Mesenchymal stem cell (in vitro differentiated cells and primary cell): Measurements from ENCODE around the gene ASAP2.

Experiments used
- DNase-seq: peaks from one replicate; pipeline ENCODE4 v3.0.0-alpha.2; 2013
- H2AFZ ChIP-seq: one replicate; pipeline ENCODE4 v1.6.1; 2013; ENCODE audit warnings: low read depth, mild to moderate bottlenecking, control low read depth, inconsistent platforms, low read length, moderate library complexity
- H2AK5ac ChIP-seq: 2 replicates; pipeline ENCODE4 v1.6.1; 2013; ENCODE audit warnings: low read length, moderate library complexity, mild to moderate bottlenecking, inconsistent platforms; ENCODE audit not compliant: severe bottlenecking
- H2BK120ac ChIP-seq: one replicate; pipeline ENCODE4 v1.6.1; 2013; ENCODE audit warnings: low read depth, mild to moderate bottlenecking, inconsistent platforms, low read length, moderate library complexity
- H2BK12ac ChIP-seq, 2 experiments: one replicate each; pipeline ENCODE4 v1.6.1; 2013; ENCODE audit warnings: inconsistent platforms in 2 of 2, low read length in 2 of 2, mild to moderate bottlenecking in 2 of 2, moderate library complexity in 2 of 2, control low read depth in 1 of 2
- H2BK15ac ChIP-seq: one replicate; pipeline ENCODE4 v1.6.1; 2013; ENCODE audit warnings: mild to moderate bottlenecking, low read depth, inconsistent platforms; ENCODE audit not compliant: poor library complexity, severe bottlenecking
- H2BK5ac ChIP-seq: 2 replicates; pipeline ENCODE4 v1.6.1; 2013; ENCODE audit warnings: low read depth, mild to moderate bottlenecking, low read length, control low read depth, inconsistent platforms; ENCODE audit not compliant: poor library complexity, severe bottlenecking
- H3K14ac ChIP-seq, 2 experiments: one replicate each; pipeline ENCODE4 v1.6.1; 2013; ENCODE audit warnings: inconsistent platforms in 2 of 2, low read length in 2 of 2, control low read depth in 1 of 2, mild to moderate bottlenecking in 1 of 2, moderate library complexity in 1 of 2
- H3K18ac ChIP-seq, 2 experiments: one replicate each; pipeline ENCODE4 v1.6.1; 2013; ENCODE audit warnings: inconsistent platforms in 2 of 2, low read length in 2 of 2, control low read depth in 1 of 2, low read depth in 1 of 2, mild to moderate bottlenecking in 1 of 2
- H3K23ac ChIP-seq, 2 experiments: one replicate each; pipeline ENCODE4 v1.6.1; 2013; ENCODE audit warnings: inconsistent platforms in 2 of 2, low read length in 2 of 2, mild to moderate bottlenecking in 2 of 2, moderate library complexity in 2 of 2, control low read depth in 1 of 2
- H3K27ac ChIP-seq: 2 replicates; pipeline ENCODE4 v1.5.1; 2013; ENCODE audit warnings: mild to moderate bottlenecking, moderate library complexity, low read length, control low read depth, inconsistent platforms; ENCODE audit not compliant: poor library complexity, severe bottlenecking
- H3K27me3 ChIP-seq, 2 experiments: 2 replicates each; pipeline versions ENCODE4 v1.6.1 to v1.7.0; 2013; ENCODE audit warnings: low read length in 2 of 2, mild to moderate bottlenecking in 2 of 2, moderate library complexity in 2 of 2, control low read depth in 1 of 2, inconsistent platforms in 1 of 2; ENCODE audit not compliant: control insufficient read depth in 1 of 2, insufficient read depth in 1 of 2
- H3K36me3 ChIP-seq, 2 experiments: 2 replicates each; pipeline versions ENCODE4 v1.6.1 to v1.7.0; 2013; ENCODE audit warnings: low read length in 2 of 2, control low read depth in 1 of 2, inconsistent platforms in 1 of 2, low read depth in 1 of 2, mild to moderate bottlenecking in 1 of 2; ENCODE audit not compliant: insufficient read depth in 2 of 2, control insufficient read depth in 1 of 2
- H3K4ac ChIP-seq, 2 experiments: one replicate each; pipeline ENCODE4 v1.6.1; 2013; ENCODE audit warnings: inconsistent platforms in 2 of 2, low read length in 2 of 2, mild to moderate bottlenecking in 2 of 2, moderate library complexity in 2 of 2, control low read depth in 1 of 2, low read depth in 1 of 2
- H3K4me1 ChIP-seq: 2 replicates; pipeline ENCODE4 v1.6.1; 2013; ENCODE audit warnings: low read depth, low read length, control low read depth; ENCODE audit not compliant: control insufficient read depth, insufficient read depth
- H3K4me2 ChIP-seq: 2 replicates; pipeline ENCODE4 v1.6.1; 2013; ENCODE audit warnings: low read length, mild to moderate bottlenecking, inconsistent platforms; ENCODE audit not compliant: poor library complexity, severe bottlenecking
- H3K4me3 ChIP-seq, 2 experiments: 2 replicates each; pipeline versions ENCODE4 v1.5.1 to v1.7.0; 2013; ENCODE audit warnings: low read length in 2 of 2, mild to moderate bottlenecking in 2 of 2, control low read depth in 1 of 2, low read depth in 1 of 2; ENCODE audit not compliant: insufficient read depth in 1 of 2
- H3K79me1 ChIP-seq: replicated peaks from 2 replicates; pipeline ENCODE4 v1.6.1; 2013; ENCODE audit warnings: mild to moderate bottlenecking, control low read depth, low read length, inconsistent platforms; ENCODE audit not compliant: poor library complexity, severe bottlenecking
- H3K9ac ChIP-seq: 2 replicates; pipeline ENCODE4 v1.7.0; 2013; ENCODE audit warnings: mild to moderate bottlenecking, low read length, moderate library complexity
- H3K9me3 ChIP-seq: 2 replicates; pipeline ENCODE4 v1.7.0; 2013; ENCODE audit warnings: mild to moderate bottlenecking, low read length; ENCODE audit not compliant: control insufficient read depth
- H4K8ac ChIP-seq: one replicate; pipeline ENCODE4 v1.6.1; 2013; ENCODE audit warnings: inconsistent platforms, mild to moderate bottlenecking, low read length, moderate library complexity
- H4K91ac ChIP-seq: one replicate; pipeline ENCODE4 v1.6.1; 2013; ENCODE audit warnings: mild to moderate bottlenecking, low read length, inconsistent platforms
- WGBS: methylation state at CpG from one replicate; pipeline ENCODE4 v1.1.7; 2013; ENCODE audit warnings: mixed read lengths; 5-methylcytosine and 5-hydroxymethylcytosine counted together

ASAP2 gene

DNA sequence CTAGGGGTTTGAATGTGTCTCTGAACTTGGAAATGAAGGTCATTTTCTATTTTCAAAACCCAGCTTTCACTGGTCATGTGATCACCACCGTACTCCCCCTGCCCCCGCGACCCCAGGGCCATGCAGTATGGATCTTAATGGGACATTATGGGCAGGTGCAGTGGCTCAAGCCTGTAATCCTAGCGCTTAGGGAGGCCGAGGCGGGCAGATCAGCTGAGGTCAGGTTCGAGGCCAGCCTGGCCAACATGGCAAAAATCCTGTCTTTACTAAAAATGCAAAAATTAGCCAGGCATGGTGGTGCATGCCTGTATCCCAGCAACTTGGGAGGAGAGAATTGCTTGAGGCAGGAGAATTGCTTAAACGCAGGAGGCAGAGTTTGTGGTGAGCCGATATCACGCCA is 139.4 kb downstream of the ASAP2 start:
- WGBS = 95% methylated on average over 7 of the region's 10 CpGs

DNA sequence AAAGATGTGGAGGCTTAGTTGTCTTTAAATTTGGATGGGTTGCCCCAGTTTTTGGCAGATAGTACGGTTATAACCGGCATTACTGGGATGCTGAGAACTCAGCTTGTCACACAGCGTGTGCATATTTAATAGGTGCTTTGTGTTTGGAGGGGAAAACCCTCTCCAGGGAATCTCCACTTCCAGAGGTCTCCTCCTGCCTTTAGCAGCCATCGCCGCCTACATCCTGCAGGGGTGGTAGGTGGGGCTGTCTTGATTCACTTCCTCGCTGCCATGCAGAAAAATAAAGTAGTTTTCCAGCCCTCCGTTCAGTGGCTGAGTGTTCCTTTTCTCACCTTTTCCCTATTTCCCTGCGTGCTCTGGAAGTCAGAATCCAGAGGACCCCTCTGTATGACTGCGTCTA is 140.3 kb downstream of the ASAP2 start:
- H3K4me3 ChIP-seq = peak overlapping the region in 1 of 2 experiments; percentile 45
- H3K4ac ChIP-seq = no peak overlapping the region
- H3K36me3 ChIP-seq = peaks cover 12 to 75% of the 10 kb centered on the region in 2 experiments
- no peak overlapping the region for H3K14ac ChIP-seq
- H2BK120ac ChIP-seq = no peak overlapping the region
- H4K91ac ChIP-seq = no peak overlapping the region
- no peak overlapping the region for H2AFZ ChIP-seq
- H3K79me1 ChIP-seq = peaks cover 11% of the 10 kb centered on the region
- H3K27me3 ChIP-seq = no peaks in the 10 kb centered on the region
- H3K27ac ChIP-seq = no peak overlapping the region
- peak overlapping the region; percentile 80 for H3K9ac ChIP-seq
- no peak for DNase-seq
- H4K8ac ChIP-seq = no peak overlapping the region
- H3K4me2 ChIP-seq = no peak overlapping the region
- H3K23ac ChIP-seq = no peak overlapping the region
- peaks cover 3% of the 10 kb centered on the region for H3K4me1 ChIP-seq
- H2BK15ac ChIP-seq = no peak overlapping the region
- H3K9me3 ChIP-seq = no peaks in the 10 kb centered on the region
- WGBS = over 99% methylated on average over 9 of the region's 9 CpGs
- no peak overlapping the region for H2BK5ac ChIP-seq
- H2BK12ac ChIP-seq = no peak overlapping the region
- H3K18ac ChIP-seq = no peak overlapping the region
- H2AK5ac ChIP-seq = no peak overlapping the region

More for the DNA sequence above, 139.4 kb downstream of the ASAP2 start:
- H4K8ac ChIP-seq = no peak overlapping the region
- H3K4ac ChIP-seq = no peak overlapping the region
- H3K27me3 ChIP-seq = no peaks in the 10 kb centered on the region
- no peak overlapping the region for H3K18ac ChIP-seq
- H4K91ac ChIP-seq = no peak overlapping the region
- peaks cover 13 to 75% of the 10 kb centered on the region in 2 experiments for H3K36me3 ChIP-seq
- no peak overlapping the region for H2BK15ac ChIP-seq
- H2AK5ac ChIP-seq = no peak overlapping the region
- DNase-seq = no peak
- H2BK5ac ChIP-seq = no peak overlapping the region
- H3K27ac ChIP-seq = no peak overlapping the region
- no peak overlapping the region for H2BK12ac ChIP-seq
- H3K4me2 ChIP-seq = no peak overlapping the region
- H3K4me3 ChIP-seq = no peak overlapping the region
- H3K9me3 ChIP-seq = no peaks in the 10 kb centered on the region
- H3K4me1 ChIP-seq = peaks cover 3% of the 10 kb centered on the region
- no peak overlapping the region for H2BK120ac ChIP-seq
- H2AFZ ChIP-seq = no peak overlapping the region
- H3K23ac ChIP-seq = no peak overlapping the region
- no peak overlapping the region for H3K14ac ChIP-seq
- peaks cover 13% of the 10 kb centered on the region for H3K79me1 ChIP-seq
- H3K9ac ChIP-seq = no peak overlapping the region

DNA sequence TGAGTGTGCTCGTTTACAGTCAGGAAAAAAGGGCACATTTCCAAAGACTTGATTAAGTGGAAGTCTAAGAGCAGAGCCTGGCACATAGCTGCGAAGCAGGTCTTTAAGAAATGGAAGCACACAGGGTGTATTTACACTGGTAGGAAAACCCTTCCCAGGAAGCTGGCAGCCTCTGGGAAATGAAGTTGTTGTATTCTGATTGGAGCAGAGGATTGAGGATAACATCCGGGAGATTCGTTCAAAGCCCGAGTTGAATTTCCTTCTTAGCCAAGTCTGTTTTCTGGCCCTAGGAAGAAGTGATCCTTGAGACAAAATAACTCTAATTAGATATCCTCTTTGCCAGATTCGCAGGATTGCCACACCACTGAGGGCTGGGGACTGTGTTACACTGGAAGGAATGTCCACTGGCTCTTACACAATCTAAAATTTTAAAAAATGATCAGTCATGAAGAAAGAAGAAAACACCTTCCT is 140.8 kb downstream of the ASAP2 start:
- no peak overlapping the region for H4K8ac ChIP-seq
- peak overlapping the region in 1 of 2 experiments; percentile 45 for H3K4me3 ChIP-seq
- 85% methylated on average over 6 of the region's 6 CpGs for WGBS
- DNase-seq = peak; percentile 13
- H3K36me3 ChIP-seq = peaks cover 15 to 75% of the 10 kb centered on the region in 2 experiments
- H3K4ac ChIP-seq = no peak overlapping the region
- H3K9me3 ChIP-seq = no peaks in the 10 kb centered on the region
- no peak overlapping the region for H2AFZ ChIP-seq
- H3K4me2 ChIP-seq = no peak overlapping the region
- no peak overlapping the region for H2BK12ac ChIP-seq
- H3K4me1 ChIP-seq = peaks cover 3% of the 10 kb centered on the region
- H3K27me3 ChIP-seq = no peaks in the 10 kb centered on the region
- H3K14ac ChIP-seq = no peak overlapping the region
- no peak overlapping the region for H2BK15ac ChIP-seq
- H3K27ac ChIP-seq = no peak overlapping the region
- no peak overlapping the region for H2BK120ac ChIP-seq
- H3K9ac ChIP-seq = peak overlapping the region; percentile 80
- no peak overlapping the region for H3K23ac ChIP-seq
- peaks cover 13% of the 10 kb centered on the region for H3K79me1 ChIP-seq
- H4K91ac ChIP-seq = no peak overlapping the region
- no peak overlapping the region for H3K18ac ChIP-seq
- H2AK5ac ChIP-seq = peak overlapping the region; percentile 36
- H2BK5ac ChIP-seq = no peak overlapping the region

DNA sequence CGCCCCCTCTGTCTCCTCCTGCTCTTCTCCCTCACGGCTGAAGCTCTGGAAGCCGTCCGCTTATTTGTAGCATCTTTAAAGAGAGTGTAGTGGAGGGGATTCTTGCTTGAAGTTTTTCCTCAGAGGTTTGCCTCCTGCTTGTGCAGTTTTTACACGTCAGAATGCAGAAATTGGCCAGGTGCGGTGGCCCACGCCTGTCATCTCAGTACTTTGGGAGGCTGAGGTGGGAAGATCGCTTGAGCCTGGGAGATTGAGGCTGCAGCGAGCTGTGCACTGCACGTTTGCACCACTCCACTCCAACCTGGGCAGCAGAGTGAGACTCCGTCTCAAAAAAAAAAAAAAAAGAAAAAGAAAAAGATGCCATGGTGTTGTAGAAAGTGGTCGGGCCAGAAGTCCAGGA is 147.7 kb downstream of the ASAP2 start:
- DNase-seq = no peak
- Histone ChIP-seq H3K14ac (no peak overlapping the region), H3K4me3 (no peak overlapping the region), H3K23ac (no peak overlapping the region), H3K36me3 (peaks cover 35 to 99% of the 10 kb centered on the region in 2 experiments), H3K4me1 (peaks cover 4% of the 10 kb centered on the region), H2AFZ (no peak overlapping the region), H2AK5ac (no peak overlapping the region), H3K18ac (no peak overlapping the region), H3K4me2 (no peak overlapping the region), H4K91ac (no peak overlapping the region), H2BK5ac (no peak overlapping the region), H3K9ac (no peak overlapping the region), H4K8ac (no peak overlapping the region), H3K9me3 (no peaks in the 10 kb centered on the region), H3K27ac (no peak overlapping the region), H3K79me1 (peaks cover 11% of the 10 kb centered on the region), H2BK120ac (no peak overlapping the region), H2BK12ac (no peak overlapping the region), H3K4ac (no peak overlapping the region), H2BK15ac (no peak overlapping the region), H3K27me3 (no peaks in the 10 kb centered on the region)
- WGBS = 96% methylated on average over 11 of the region's 12 CpGs
